Esophagus squamous epithelium (tissue), 5 donors: ENCODE results near the gene MAN2A1. TPM values are rescaled to one million over a fixed set of nuclear protein-coding genes. Genes with fewer than 3 reads are reported as not detected.

ENCODE experiments used
- DNase-seq: peaks from one replicate; lab custom pipeline; 2025; lab: John Stamatoyannopoulos, UW
- H3K27ac ChIP-seq, 4 donors: fragments of 200-600 bp; sonication (generic); one replicate each; pipeline ENCODE4 v1.5.1; 2016 to 2019; ENCODE audit warnings: mild to moderate bottlenecking in 1 of 4
- H3K27me3 ChIP-seq, 4 donors: fragments of 200-600 bp; sonication (generic); 1 replicate in 3 of 4; 2 replicates in 1 of 4; pipeline versions ENCODE4 v1.5.1 to v1.6.0; 2017 to 2021; ENCODE audit warnings: antibody characterized with exemption in 1 of 4
- H3K36me3 ChIP-seq, 3 donors: fragments of 200-600 bp; sonication (generic); one replicate each; pipeline ENCODE4 v1.5.1; 2016 to 2019
- H3K4me1 ChIP-seq, 3 donors: fragments of 200-600 bp; sonication (generic); one replicate each; pipeline ENCODE4 v1.5.1; 2017 to 2019
- H3K4me3 ChIP-seq, 4 donors: fragments of 200-600 bp; sonication (generic); 1 replicate in 3 of 4; 2 replicates in 1 of 4; pipeline ENCODE4 v1.5.1; 2016 to 2019; ENCODE audit warnings: mild to moderate bottlenecking in 2 of 4, moderate library complexity in 1 of 4
- H3K9me3 ChIP-seq, 3 donors: fragments of 200-600 bp; sonication (generic); one replicate each; pipeline ENCODE4 v1.5.1; 2016 to 2019
- POLR2A ChIP-seq, 4 donors: fragments of 450-650 bp; IDR thresholded peaks; one replicate each; pipeline ENCODE4 v1.6.1; 2017; ENCODE audit warnings: antibody characterized with exemption in 4 of 4, mild to moderate bottlenecking in 4 of 4, moderate library complexity in 3 of 4
- WGBS, 2 donors: methylation state at CpG; one replicate each; pipeline ENCODE4 v1.1.5; 2018; 5-methylcytosine and 5-hydroxymethylcytosine counted together
- intact Hi-C: fragments of 100-400 bp; cut with DNase I; formaldehyde crosslinking; loops from one replicate; pipeline ENCODE4 v1.15.0; 2022
- total RNA-seq, 4 donors: library from RNA; depleted of rRNA; stranded (reverse); fragments of >200 nt; gene quantifications; one replicate each; pipeline ENCODE4 v1.1.0, GENCODE V29; 2016
- TF ChIP-seq, protein P1 (sequence below), 6 experiments: fragments of 450-650 bp in 4 of 6; fragments of 200-600 bp in 2 of 6; sonication (generic) in 2 of 6; IDR thresholded peaks; one replicate each; pipeline ENCODE4 v1.5.1; 2016 to 2019; ENCODE audit warnings: antibody characterized with exemption in 6 of 6, mild to moderate bottlenecking in 4 of 6, moderate library complexity in 4 of 6
- donor health status: DM: yes; HTN: yes; CAD: no.

The MAN2A1 gene
- total RNA-seq, 4 donors from 2014 or later = 27.4 to 40.1 (median 37.4) TPM

DNA sequence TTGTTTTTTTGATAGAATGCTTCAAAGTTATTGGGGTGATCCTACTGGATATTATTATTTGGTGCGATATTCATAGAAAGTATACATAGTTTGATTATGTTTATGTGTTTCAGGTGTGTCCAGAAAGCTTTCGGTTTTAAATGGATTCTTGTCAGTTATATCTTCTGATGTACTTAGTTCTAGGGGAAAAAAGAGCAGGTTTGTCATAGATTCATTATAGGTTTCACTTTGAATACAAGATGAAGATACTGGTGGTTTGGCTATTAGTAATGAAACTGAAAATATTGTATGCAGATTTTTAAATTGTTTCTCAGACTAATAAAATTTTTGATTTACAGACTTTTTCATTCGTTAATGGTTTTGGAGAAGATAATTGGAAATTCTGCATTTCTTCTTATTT, 98.9 kb downstream of the MAN2A1 start:
- Histone ChIP-seq H3K9me3 (no peaks in the 10 kb centered on the region), H3K4me3 (no peak overlapping the region), H3K27me3 (no peaks in the 10 kb centered on the region), H3K36me3 (peaks cover 0 to 34% (median 0%) of the 10 kb centered on the region in 3 donors), H3K4me1 (no peaks in the 10 kb centered on the region), H3K27ac (no peak overlapping the region)
- intact Hi-C loops = no loop called here
- DNase-seq = no peak
- 71 to 88% methylated on average over 3 of the region's 3 CpGs for WGBS, 2 donors
- TF ChIP-seq POLR2A (IDR thresholded peaks at IDR 0.05) = no peak
- TF ChIP-seq, protein P1, sequence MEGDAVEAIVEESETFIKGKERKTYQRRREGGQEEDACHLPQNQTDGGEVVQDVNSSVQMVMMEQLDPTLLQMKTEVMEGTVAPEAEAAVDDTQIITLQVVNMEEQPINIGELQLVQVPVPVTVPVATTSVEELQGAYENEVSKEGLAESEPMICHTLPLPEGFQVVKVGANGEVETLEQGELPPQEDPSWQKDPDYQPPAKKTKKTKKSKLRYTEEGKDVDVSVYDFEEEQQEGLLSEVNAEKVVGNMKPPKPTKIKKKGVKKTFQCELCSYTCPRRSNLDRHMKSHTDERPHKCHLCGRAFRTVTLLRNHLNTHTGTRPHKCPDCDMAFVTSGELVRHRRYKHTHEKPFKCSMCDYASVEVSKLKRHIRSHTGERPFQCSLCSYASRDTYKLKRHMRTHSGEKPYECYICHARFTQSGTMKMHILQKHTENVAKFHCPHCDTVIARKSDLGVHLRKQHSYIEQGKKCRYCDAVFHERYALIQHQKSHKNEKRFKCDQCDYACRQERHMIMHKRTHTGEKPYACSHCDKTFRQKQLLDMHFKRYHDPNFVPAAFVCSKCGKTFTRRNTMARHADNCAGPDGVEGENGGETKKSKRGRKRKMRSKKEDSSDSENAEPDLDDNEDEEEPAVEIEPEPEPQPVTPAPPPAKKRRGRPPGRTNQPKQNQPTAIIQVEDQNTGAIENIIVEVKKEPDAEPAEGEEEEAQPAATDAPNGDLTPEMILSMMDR (IDR thresholded peaks at IDR 0.05) = no peak

DNA sequence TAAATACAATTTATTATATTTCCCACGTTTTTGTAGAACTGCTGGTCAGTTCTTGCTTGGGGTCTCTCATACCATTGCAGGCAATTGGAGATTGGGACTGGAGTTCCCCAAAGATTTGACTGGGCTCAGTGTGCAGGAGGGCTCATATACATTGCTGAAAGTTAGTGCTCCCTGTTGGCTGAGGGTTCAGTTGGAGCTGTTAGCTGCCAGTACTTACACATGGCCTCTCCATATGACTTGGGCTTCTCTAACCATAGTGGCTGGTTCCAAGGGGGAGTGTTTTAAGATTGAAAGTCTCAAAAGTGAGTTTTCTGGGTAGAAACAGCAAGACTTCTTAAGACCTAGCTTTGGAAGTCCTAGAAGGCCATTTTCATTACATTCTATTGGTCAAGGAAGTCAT, 102.9 kb downstream of the MAN2A1 start:
- Histone ChIP-seq H3K27me3 (no peaks in the 10 kb centered on the region), H3K36me3 (peaks cover 0 to 49% (median 0%) of the 10 kb centered on the region in 3 donors), H3K9me3 (no peaks in the 10 kb centered on the region), H3K27ac (no peak overlapping the region), H3K4me3 (no peak overlapping the region), H3K4me1 (no peaks in the 10 kb centered on the region)
- no peak for DNase-seq
- TF ChIP-seq, protein P1 (IDR thresholded peaks at IDR 0.05) = no peak
- TF ChIP-seq POLR2A (IDR thresholded peaks at IDR 0.05) = no peak
- intact Hi-C loops = no loop called here
- 88 to 95% methylated on average over 1 of the region's 1 CpG for WGBS, 2 donors

DNA sequence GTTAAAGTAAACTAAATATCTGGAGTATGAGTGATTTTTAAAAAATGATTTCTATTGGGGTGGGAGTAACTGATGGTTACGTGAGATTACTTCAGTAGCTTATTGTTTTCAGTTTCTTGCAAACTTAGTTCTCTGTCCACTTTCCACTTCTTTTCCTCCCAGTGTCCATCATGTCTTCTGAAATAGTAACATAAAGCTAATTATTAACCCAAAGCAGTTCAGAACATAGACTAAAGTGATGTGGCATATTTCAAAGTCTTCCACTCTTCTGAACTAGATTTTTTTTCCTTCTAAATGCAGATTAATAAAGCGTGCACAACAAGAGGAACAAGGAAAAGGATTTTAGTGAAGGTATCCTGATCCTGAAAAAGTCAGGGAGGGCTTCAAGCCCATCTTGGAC, 114.1 kb downstream of the MAN2A1 start:
- Histone ChIP-seq H3K36me3 (peaks cover 0 to 31% (median 0%) of the 10 kb centered on the region in 3 donors), H3K27me3 (no peaks in the 10 kb centered on the region), H3K4me1 (no peaks in the 10 kb centered on the region), H3K9me3 (no peaks in the 10 kb centered on the region), H3K4me3 (no peak overlapping the region), H3K27ac (no peak overlapping the region)
- WGBS, 2 donors = 87% methylated on average over 2 of the region's 2 CpGs
- intact Hi-C loops = no loop called here
- no peak for TF ChIP-seq POLR2A (IDR thresholded peaks at IDR 0.05)
- TF ChIP-seq, protein P1 (IDR thresholded peaks at IDR 0.05) = no peak
- DNase-seq = no peak

DNA sequence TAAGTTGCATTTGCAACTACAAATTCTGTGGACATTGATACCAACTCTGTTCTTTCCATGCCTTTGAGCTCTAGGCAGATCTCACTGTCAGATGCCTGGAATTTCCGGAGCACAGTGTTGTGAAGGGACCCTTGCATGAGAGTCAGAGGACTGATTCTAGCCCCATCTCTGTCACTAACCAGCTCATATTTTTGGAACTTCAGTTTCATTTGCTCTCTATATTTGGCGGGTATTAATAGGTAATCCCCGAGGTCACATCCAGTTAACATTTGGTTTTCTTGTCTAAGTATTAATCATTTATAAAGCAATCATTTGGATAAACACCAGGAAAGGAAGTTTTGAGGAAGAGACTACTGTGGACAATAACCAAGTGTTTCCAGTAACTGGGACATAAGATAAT, 115.7 kb downstream of the MAN2A1 start:
- H3K9me3 ChIP-seq = no peaks in the 10 kb centered on the region
- H3K4me1 ChIP-seq = no peaks in the 10 kb centered on the region
- H3K36me3 ChIP-seq = peaks cover 0 to 36% (median 0%) of the 10 kb centered on the region in 3 donors
- no peak overlapping the region for H3K4me3 ChIP-seq
- WGBS, 2 donors = 72 to 80% methylated on average over 3 of the region's 3 CpGs
- intact Hi-C loops = no loop called here
- H3K27me3 ChIP-seq = no peaks in the 10 kb centered on the region
- no peak for TF ChIP-seq POLR2A (IDR thresholded peaks at IDR 0.05)
- TF ChIP-seq, protein P1 (IDR thresholded peaks at IDR 0.05) = no peak
- DNase-seq = no peak
- no peak overlapping the region for H3K27ac ChIP-seq

DNA sequence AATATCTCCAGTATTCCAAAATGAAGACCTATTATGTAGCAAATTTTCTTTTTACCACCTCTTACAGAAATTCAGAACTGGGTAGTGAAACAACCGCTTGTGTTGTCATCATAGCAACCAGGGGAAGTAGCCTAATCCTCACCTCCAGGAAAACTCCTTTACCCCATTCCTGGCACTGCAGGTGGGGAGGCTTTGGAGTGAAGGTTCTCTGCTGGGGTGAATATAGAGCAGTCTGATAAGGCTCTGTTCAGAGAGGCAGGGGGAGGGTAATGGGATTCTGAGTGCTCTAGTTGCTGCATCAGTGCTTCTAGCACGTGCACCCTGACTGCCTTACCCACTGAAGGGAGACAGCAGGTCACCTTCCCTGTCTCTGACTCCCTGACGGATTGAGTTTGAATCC, 116.2 kb downstream of the MAN2A1 start:
- DNase-seq = no peak
- H3K27me3 ChIP-seq = no peaks in the 10 kb centered on the region
- H3K4me3 ChIP-seq = no peak overlapping the region
- no peaks in the 10 kb centered on the region for H3K4me1 ChIP-seq
- H3K36me3 ChIP-seq = peaks cover 0 to 38% (median 0%) of the 10 kb centered on the region in 3 donors
- H3K9me3 ChIP-seq = no peaks in the 10 kb centered on the region
- H3K27ac ChIP-seq = no peak overlapping the region
- no peak for TF ChIP-seq POLR2A (IDR thresholded peaks at IDR 0.05)
- TF ChIP-seq, protein P1 (IDR thresholded peaks at IDR 0.05) = no peak
- 75 to 88% methylated on average over 2 to 3 of the region's 3 CpGs for WGBS, 2 donors
- intact Hi-C loops = no loop called here
